Esophagus (tissue), 2 donors: ENCODE results near the gene MDFI. TPM values are rescaled to one million over a fixed set of nuclear protein-coding genes. Genes with fewer than 3 reads are reported as not detected.

ENCODE experiments used
- H3K27ac ChIP-seq, 2 donors: one replicate each; pipeline ENCODE4 v1.5.1; 2013; ENCODE audit warnings: low read depth in 2 of 2, mild to moderate bottlenecking in 2 of 2, inconsistent platforms in 1 of 2, low read length in 1 of 2, moderate library complexity in 1 of 2
- H3K27me3 ChIP-seq, 2 donors: one replicate each; pipeline ENCODE4 v1.6.1; 2013; ENCODE audit warnings: low read length in 2 of 2, control low read depth in 1 of 2, mild to moderate bottlenecking in 1 of 2; ENCODE audit not compliant: insufficient read depth in 2 of 2, control insufficient read depth in 1 of 2
- H3K36me3 ChIP-seq, 2 donors: one replicate each; pipeline ENCODE4 v1.6.1; 2013; ENCODE audit warnings: low read length in 1 of 2; ENCODE audit not compliant: control insufficient read depth in 2 of 2, insufficient read depth in 2 of 2
- H3K4me1 ChIP-seq, 2 donors: one replicate each; pipeline ENCODE4 v1.6.1; 2013; ENCODE audit warnings: low read length in 1 of 2; ENCODE audit not compliant: control insufficient read depth in 2 of 2, insufficient read depth in 2 of 2
- H3K4me3 ChIP-seq, 2 donors: one replicate each; pipeline ENCODE4 v1.5.1; 2013; ENCODE audit warnings: low read length in 2 of 2, mild to moderate bottlenecking in 2 of 2, low read depth in 1 of 2, moderate library complexity in 1 of 2
- H3K9me3 ChIP-seq, 2 donors: one replicate each; pipeline ENCODE4 v1.6.1; 2013; ENCODE audit warnings: mild to moderate bottlenecking in 2 of 2, low read depth in 1 of 2, low read length in 1 of 2, moderate library complexity in 1 of 2; ENCODE audit not compliant: control insufficient read depth in 2 of 2, insufficient read depth in 1 of 2
- WGBS, 2 donors: extraction: QIAGEN DNeasy Blood & Tissue Kit; methylation state at CpG; one replicate each; pipeline ENCODE4 v1.1.7; 2013; 5-methylcytosine and 5-hydroxymethylcytosine counted together
- polyA plus RNA-seq, 2 donors: library from polyadenylated mRNA; stranded (reverse); fragments of 200-250 nt; gene quantifications; one replicate each; pipeline ENCODE4 v1.2.3, GENCODE V29; 2013
- donor health status: healthy with polysubstance abuse.
- donor health status: Bipolar disorder and iron deficiency.

The MDFI gene
- polyA plus RNA-seq, 2 donors, result 57.2 to 70.3 TPM

DNA sequence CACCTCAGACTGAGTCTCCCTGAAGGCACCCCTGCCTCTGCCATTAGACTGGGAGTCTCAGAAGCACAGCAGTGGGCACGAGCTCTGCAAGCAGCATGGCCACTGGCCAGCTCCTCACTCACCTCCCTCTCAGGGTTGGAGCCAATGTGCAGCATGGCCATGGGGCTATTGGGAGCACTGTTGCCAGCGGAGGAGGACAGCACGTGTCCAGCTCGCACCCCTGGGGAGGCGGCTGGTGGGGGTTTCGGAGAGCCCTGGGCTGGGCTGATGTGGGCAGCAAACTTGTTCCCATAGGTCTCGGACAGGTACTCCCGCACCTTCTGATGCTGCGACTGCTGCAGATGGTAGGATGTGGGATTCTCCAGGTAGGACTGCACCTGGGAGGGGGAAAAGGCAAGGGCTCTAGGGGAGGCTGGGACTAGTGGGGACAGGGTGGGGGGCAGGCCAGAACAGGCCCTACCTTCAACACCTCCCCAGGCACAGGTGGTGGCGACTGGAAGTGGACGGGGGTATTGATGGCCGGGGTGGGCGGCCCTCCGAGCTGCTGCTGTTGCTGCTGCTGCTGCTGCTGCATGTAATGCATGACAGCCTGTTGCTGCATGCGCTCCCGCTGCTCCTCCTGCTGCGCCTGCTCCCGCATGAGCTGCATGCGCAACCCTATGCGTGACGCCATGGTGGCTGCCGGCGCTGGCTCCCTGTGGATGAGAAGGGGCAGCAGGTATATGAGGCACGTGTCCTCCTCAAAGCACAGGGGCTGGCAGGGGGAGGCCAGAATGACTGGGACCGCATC, 52.5 kb downstream of the MDFI start:
- Histone ChIP-seq H3K4me3 (no peak overlapping the region), H3K36me3 (peaks cover 3 to 14% of the 10 kb centered on the region in 2 donors), H3K9me3 (no peaks in the 10 kb centered on the region), H3K27ac (no peak overlapping the region), H3K4me1 (peaks cover 2 to 28% of the 10 kb centered on the region in 2 donors), H3K27me3 (no peaks in the 10 kb centered on the region)
- WGBS, 2 donors, result 94 to 95% methylated on average over 24 to 25 of the region's 25 CpGs

- WGBS, 2 donors, result 85 to 87% methylated on average over 8 of the region's 8 CpGs
- Histone ChIP-seq H3K4me3 (no peak overlapping the region), H3K27ac (no peak overlapping the region), H3K9me3 (no peaks in the 10 kb centered on the region), H3K27me3 (no peaks in the 10 kb centered on the region), H3K36me3 (peaks cover 0 to 10% of the 10 kb centered on the region in 2 donors), H3K4me1 (peaks cover 2 to 28% of the 10 kb centered on the region in 2 donors)
Measured at GRCh38 chr6:41691426-41692079, 53.3 kb downstream of the MDFI start.

DNA sequence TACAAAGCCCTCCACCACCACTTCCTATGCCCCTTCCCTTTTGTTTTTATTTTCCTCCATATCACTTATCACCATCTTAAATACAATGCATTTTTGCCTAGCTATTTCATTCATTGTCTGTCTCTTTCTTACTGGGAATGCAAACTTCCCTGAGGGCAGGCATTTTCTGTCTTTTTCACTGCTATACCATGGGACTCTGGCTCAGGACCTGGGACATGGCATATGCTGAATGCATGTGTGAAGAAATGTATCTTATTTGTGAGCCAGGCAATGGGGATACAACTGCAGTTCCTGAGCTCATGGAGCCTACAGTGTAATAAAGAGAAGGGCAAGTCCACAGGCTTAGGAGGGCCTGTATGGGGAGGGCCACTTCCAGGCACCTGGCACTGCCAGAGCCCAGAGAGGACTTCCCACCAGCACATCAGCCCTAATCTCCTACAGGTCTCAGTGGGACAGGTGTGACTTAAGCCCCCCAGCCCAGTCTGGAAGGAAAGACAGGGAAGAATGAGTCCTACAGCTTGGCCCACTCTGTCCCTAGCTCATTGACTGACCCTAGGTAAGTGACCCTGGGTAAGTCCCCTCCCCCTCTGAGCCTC, 53.9 kb downstream of the MDFI start:
- no peak overlapping the region for H3K27ac ChIP-seq
- H3K4me3 ChIP-seq, result no peak overlapping the region
- peaks cover 0 to 10% of the 10 kb centered on the region in 2 donors for H3K36me3 ChIP-seq
- no peaks in the 10 kb centered on the region for H3K27me3 ChIP-seq
- peaks cover 2 to 28% of the 10 kb centered on the region in 2 donors for H3K4me1 ChIP-seq
- no peaks in the 10 kb centered on the region for H3K9me3 ChIP-seq

- H3K27me3 ChIP-seq, result no peaks in the 10 kb centered on the region
- no peak overlapping the region for H3K27ac ChIP-seq
- WGBS, 2 donors, result 79 to 81% methylated on average over 2 of the region's 2 CpGs
- no peak overlapping the region for H3K4me3 ChIP-seq
- peaks cover 2 to 26% of the 10 kb centered on the region in 2 donors for H3K4me1 ChIP-seq
- peaks cover 0 to 10% of the 10 kb centered on the region in 2 donors for H3K36me3 ChIP-seq
- H3K9me3 ChIP-seq, result no peaks in the 10 kb centered on the region
Measured at GRCh38 chr6:41692730-41693129, 54.5 kb downstream of the MDFI start.

- H3K27ac ChIP-seq, result no peak overlapping the region
- H3K27me3 ChIP-seq, result no peaks in the 10 kb centered on the region
- H3K4me1 ChIP-seq, result peaks cover 2 to 22% of the 10 kb centered on the region in 2 donors
- H3K9me3 ChIP-seq, result no peaks in the 10 kb centered on the region
- WGBS, 2 donors, result 63 to 71% methylated on average over 10 of the region's 10 CpGs
- H3K36me3 ChIP-seq, result peaks cover 0 to 10% of the 10 kb centered on the region in 2 donors
- no peak overlapping the region for H3K4me3 ChIP-seq
Measured at GRCh38 chr6:41693281-41694240, 55.3 kb downstream of the MDFI start.

DNA sequence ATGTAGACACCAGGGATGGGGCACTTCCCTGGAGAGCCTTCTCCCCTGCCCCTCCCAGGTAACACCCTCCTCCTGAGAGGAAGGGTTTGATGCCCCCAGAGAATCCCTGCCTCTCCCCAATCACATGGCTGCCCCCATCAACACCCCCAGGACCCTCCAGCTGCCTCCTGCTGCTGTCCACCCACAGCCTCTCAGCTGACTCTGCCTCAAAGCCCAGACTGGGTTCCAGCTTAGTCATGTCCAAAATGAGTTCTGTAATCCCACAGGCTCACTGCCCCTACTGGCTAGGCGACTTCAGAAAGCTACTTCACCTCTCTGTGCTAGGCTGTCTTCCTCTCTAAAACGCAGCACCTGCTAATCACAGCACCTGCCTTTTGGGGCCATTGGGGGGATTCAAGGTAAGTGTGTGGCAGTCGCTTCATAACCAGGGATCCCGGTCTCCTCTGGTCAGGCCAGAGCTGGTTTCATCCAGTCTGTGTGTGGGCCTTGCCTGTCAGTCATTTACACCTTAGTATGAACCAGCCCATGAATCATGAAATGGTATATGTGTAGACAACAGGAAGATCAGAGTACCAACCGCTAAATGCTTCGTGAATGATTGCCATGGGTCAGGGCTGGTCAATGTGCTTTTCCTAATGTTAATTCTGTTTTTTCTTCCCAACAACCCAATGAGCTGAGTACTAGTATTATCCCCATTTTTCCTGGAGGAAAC, 56.7 kb downstream of the MDFI start:
- Histone ChIP-seq H3K27me3 (no peaks in the 10 kb centered on the region), H3K27ac (peak overlapping the region; percentile 32 to 80), H3K9me3 (no peaks in the 10 kb centered on the region), H3K4me3 (no peak overlapping the region), H3K4me1 (peaks cover 2 to 12% of the 10 kb centered on the region in 2 donors), H3K36me3 (peaks cover 0 to 7% of the 10 kb centered on the region in 2 donors)
- 72 to 79% methylated on average over 6 of the region's 6 CpGs for WGBS, 2 donors

DNA sequence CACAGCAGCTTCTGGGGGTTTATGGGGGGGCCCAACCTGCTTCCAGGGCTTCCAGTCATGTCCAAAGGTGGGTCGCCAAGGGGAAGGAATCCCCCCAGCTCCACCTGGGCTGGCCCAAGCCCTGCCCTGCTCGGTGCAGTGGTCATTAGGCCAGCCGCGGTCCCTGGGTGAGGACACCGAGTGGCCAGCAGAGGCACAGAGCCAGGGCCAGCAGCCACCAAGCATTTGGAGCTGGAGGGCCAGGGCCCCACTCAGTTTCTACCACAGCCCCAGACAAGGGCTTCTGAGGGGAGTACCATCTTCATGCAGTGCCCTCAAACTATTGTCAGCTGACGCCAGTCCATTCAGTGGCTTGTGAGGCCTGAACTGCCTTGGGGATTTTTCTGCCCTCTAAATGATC, 57.6 kb downstream of the MDFI start:
- Histone ChIP-seq H3K9me3 (no peaks in the 10 kb centered on the region), H3K36me3 (peaks cover 0 to 2% of the 10 kb centered on the region in 2 donors), H3K4me3 (no peak overlapping the region), H3K4me1 (peaks cover 2 to 12% of the 10 kb centered on the region in 2 donors), H3K27ac (no peak overlapping the region), H3K27me3 (no peaks in the 10 kb centered on the region)
- 90 to 91% methylated on average over 6 of the region's 6 CpGs for WGBS, 2 donors

DNA sequence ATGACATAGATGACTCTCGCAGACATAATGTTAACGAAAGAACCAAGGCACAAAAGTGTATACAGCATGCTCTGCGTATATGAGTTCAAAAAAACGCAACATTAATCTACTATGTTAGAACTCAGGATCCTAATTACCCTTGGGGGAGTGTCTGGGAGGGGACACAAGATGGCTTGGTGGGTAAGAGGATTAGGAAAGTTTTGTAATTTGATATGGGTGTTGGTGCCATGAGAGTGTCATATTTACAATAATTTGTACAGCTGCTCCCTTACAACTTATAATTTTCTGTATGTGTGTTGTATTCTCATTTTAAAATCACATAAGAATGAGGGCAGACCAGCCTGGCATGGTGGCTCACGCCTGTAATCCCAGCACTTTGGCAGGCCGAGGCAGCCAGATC, 58.5 kb downstream of the MDFI start:
- Histone ChIP-seq H3K4me1 (peaks cover 0 to 16% of the 10 kb centered on the region in 2 donors), H3K36me3 (no peaks in the 10 kb centered on the region), H3K4me3 (no peak overlapping the region), H3K27me3 (no peaks in the 10 kb centered on the region), H3K9me3 (no peaks in the 10 kb centered on the region), H3K27ac (no peak overlapping the region)
- 89 to 95% methylated on average over 6 of the region's 6 CpGs for WGBS, 2 donors
